Measurements from ENCODE around the gene LRP11.
"Not testable (repeated sequence)": the region's sequence is repeated elsewhere in the genome, so short reads cannot be mapped to it uniquely, and the experiment has no call there.

LRP11 gene

DNA sequence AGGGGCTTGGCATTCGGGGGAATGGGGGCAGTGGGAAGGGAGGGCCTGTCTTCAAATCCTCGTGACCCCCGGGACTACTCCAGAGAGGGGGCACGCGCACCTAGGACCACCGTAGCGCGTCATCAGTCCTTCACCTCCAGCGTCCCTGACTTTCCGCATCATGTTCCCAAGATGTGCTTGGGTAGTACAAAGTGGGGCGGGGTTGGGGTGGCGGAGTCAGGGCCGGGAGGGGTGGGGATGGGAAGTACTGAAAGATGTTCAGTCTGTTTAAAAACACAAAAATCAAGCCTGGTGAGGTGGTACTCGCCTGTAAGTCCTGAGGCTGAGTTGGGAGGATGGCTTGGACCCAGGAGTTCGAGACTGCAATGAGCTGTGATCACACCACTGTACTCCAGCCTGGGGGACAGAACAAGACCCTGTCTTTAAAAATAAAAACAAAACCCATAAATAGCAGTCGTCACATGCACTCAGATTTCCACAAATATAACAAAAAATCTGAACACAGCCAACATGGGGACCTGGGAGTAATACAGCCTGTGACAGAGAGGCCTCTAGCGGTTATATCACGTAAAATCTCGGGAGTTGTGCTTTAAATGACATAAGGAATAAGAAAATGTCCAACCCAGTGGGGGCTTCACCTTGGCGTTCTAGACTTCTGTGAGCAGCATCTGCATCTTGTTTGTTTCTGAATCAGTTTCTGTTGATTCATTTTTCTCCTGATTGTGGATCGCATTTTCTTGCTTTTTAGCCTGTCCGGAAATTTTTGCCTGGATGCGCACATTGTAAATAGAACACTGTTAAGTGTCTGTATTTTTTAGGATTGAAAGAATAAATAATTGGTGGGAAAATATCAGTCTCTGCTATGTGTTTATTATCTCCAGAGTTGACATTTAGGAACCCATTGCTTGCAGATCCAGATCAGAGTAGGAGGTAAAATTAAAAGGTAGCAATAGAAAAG lies 698 bp upstream of the LRP11 start:
- H3K36me3 ChIP-seq (ENCODE audit: insufficient read depth, low read length), result no peaks in the 10 kb centered on the region
- no peaks in the 10 kb centered on the region for H3K9me3 ChIP-seq (ENCODE audit: insufficient read depth, low read depth, low read length)
- peak overlapping the region; percentile 61 for H3K9ac ChIP-seq (ENCODE audit: low read depth, low read length, poor library complexity, severe bottlenecking)
- peaks cover 54% of the 10 kb centered on the region for H3K4me1 ChIP-seq (ENCODE audit: insufficient read depth, low read length, poor library complexity, severe bottlenecking)
- peak overlapping the region; percentile 91 for H2AFZ ChIP-seq (ENCODE audit: low read length)
- no peak for TF ChIP-seq EZH2phosphoT487 (IDR thresholded peaks at IDR 0.05; ENCODE audit: borderline replicate concordance)
- TF ChIP-seq, protein P1, sequence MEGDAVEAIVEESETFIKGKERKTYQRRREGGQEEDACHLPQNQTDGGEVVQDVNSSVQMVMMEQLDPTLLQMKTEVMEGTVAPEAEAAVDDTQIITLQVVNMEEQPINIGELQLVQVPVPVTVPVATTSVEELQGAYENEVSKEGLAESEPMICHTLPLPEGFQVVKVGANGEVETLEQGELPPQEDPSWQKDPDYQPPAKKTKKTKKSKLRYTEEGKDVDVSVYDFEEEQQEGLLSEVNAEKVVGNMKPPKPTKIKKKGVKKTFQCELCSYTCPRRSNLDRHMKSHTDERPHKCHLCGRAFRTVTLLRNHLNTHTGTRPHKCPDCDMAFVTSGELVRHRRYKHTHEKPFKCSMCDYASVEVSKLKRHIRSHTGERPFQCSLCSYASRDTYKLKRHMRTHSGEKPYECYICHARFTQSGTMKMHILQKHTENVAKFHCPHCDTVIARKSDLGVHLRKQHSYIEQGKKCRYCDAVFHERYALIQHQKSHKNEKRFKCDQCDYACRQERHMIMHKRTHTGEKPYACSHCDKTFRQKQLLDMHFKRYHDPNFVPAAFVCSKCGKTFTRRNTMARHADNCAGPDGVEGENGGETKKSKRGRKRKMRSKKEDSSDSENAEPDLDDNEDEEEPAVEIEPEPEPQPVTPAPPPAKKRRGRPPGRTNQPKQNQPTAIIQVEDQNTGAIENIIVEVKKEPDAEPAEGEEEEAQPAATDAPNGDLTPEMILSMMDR (conservative IDR thresholded peaks at IDR 0.05; ENCODE audit: low read length), result peak; percentile 78
- no peaks in the 10 kb centered on the region for H3K9me2 ChIP-seq (replicated peaks; ENCODE audit: low read depth, low read length)
- peak overlapping the region; percentile 82 for H3K4me2 ChIP-seq (ENCODE audit: low read depth, low read length, poor library complexity, severe bottlenecking)
- H3K27me3 ChIP-seq (ENCODE audit: insufficient read depth, low read length, poor library complexity, severe bottlenecking), result no peaks in the 10 kb centered on the region
- no peaks in the 10 kb centered on the region for H3F3A ChIP-seq (ENCODE audit: low read depth)
- peak overlapping the region; percentile 83 for H3K4me3 ChIP-seq (ENCODE audit: low read length, poor library complexity, severe bottlenecking)
- peaks cover 4% of the 10 kb centered on the region for H4K20me1 ChIP-seq (ENCODE audit: insufficient read depth, low read length, poor library complexity, severe bottlenecking)
- peaks cover 28% of the 10 kb centered on the region for H3K79me2 ChIP-seq (ENCODE audit: insufficient read depth, low read length)

DNA sequence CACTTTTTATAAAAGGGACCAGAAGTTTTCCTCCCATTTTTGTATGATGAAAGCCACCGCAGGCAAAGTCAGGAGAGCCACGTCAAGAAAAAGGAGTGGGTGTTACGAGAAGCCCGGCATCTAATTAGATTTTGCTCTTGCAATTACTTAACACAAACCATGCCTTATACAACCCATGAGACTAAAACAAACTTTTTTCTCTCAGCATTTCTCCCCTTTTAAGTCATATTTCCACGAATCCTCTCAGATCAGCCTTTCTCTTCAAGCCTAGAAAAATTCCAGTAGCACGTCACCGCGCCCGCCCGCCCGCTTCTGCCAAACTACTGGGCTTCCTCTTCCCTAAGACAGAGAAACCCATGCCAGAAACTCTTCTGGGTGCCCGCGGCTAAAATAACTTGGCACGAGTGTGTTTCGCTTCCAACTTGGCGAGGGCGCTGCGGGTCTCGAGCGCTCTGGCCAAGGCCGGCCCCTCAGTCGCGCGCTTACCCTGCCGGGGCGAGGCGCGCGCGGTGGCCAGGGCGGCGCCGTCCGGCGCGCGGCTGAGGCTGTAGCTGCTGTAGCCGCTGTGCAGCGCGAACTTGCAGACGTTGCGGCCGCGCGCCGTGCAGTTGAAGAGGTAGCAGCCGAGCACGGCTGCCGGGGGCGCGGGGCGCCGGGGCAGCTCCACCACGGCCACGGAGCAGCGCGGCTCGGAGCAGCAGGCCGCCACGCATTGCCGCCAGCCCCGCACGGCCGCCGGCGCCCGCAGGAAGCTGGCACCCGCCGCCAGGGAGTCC lies 1.0 kb downstream of the LRP11 start:
- no peaks in the 10 kb centered on the region for H3K9me3 ChIP-seq (ENCODE audit: insufficient read depth, low read depth, low read length)
- peak overlapping the region; percentile 83 for H3K4me3 ChIP-seq (ENCODE audit: low read length, poor library complexity, severe bottlenecking)
- H3K36me3 ChIP-seq (ENCODE audit: insufficient read depth, low read length), result no peaks in the 10 kb centered on the region
- peaks cover 4% of the 10 kb centered on the region for H4K20me1 ChIP-seq (ENCODE audit: insufficient read depth, low read length, poor library complexity, severe bottlenecking)
- peaks cover 51% of the 10 kb centered on the region for H3K4me1 ChIP-seq (ENCODE audit: insufficient read depth, low read length, poor library complexity, severe bottlenecking)
- peak overlapping the region; percentile 82 for H3K4me2 ChIP-seq (ENCODE audit: low read depth, low read length, poor library complexity, severe bottlenecking)
- no peaks in the 10 kb centered on the region for H3K27me3 ChIP-seq (ENCODE audit: insufficient read depth, low read length, poor library complexity, severe bottlenecking)
- H3K9ac ChIP-seq (ENCODE audit: low read depth, low read length, poor library complexity, severe bottlenecking), result peak overlapping the region; percentile 67
- H3F3A ChIP-seq (ENCODE audit: low read depth), result no peaks in the 10 kb centered on the region
- H2AFZ ChIP-seq (ENCODE audit: low read length), result peak overlapping the region; percentile 79
- H3K9me2 ChIP-seq (replicated peaks; ENCODE audit: low read depth, low read length), result no peaks in the 10 kb centered on the region
- no peak for TF ChIP-seq EZH2phosphoT487 (IDR thresholded peaks at IDR 0.05; ENCODE audit: borderline replicate concordance)
- TF ChIP-seq, protein P1 (conservative IDR thresholded peaks at IDR 0.05; ENCODE audit: low read length), result no peak
- H3K79me2 ChIP-seq (ENCODE audit: insufficient read depth, low read length), result peaks cover 28% of the 10 kb centered on the region

DNA sequence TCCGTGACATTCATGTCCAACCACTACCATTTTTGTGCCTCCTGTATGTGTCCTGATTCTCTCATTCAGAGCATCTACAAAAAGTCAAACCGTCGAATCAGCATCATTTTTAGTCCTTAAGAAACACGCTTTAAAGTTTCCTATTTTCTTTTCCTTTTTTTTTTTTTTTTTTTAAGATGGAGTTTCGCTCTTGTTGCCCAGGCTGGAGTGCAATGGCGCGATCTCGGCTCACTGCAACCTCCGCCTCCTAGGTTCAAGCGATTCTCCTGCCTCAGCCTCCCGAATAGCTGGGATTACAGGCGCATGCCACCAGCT lies 1.8 kb downstream of the LRP11 start:
- Histone ChIP-seq H3K4me1 (ENCODE audit: insufficient read depth, low read length, poor library complexity, severe bottlenecking) (peaks cover 49% of the 10 kb centered on the region), H3K4me2 (ENCODE audit: low read depth, low read length, poor library complexity, severe bottlenecking) (peak overlapping the region; percentile 82), H3K9ac (ENCODE audit: low read depth, low read length, poor library complexity, severe bottlenecking) (peak overlapping the region; percentile 67), H3K4me3 (ENCODE audit: low read length, poor library complexity, severe bottlenecking) (peak overlapping the region; percentile 83), H3K79me2 (ENCODE audit: insufficient read depth, low read length) (peaks cover 28% of the 10 kb centered on the region)
- H2AFZ ChIP-seq (ENCODE audit: low read length); H3F3A ChIP-seq (ENCODE audit: low read depth); H3K9me2 ChIP-seq (replicated peaks; ENCODE audit: low read depth, low read length); H3K36me3 ChIP-seq (ENCODE audit: insufficient read depth, low read length); H3K9me3 ChIP-seq (ENCODE audit: insufficient read depth, low read depth, low read length); H4K20me1 ChIP-seq (ENCODE audit: insufficient read depth, low read length, poor library complexity, severe bottlenecking); H3K27me3 ChIP-seq (ENCODE audit: insufficient read depth, low read length, poor library complexity, severe bottlenecking): not testable (repeated sequence)
